GM23338 (cell line): ENCODE results near the gene FAXC. TPM values are rescaled to one million over a fixed set of nuclear protein-coding genes. Genes with fewer than 3 reads are reported as not detected.

Source experiments
- ATAC-seq: fragments of 200-7000 bp; cut with Tn5 transposase; 3 replicates; pipeline ENCODE4 v1.9.1; 2020
- DNase-seq: peaks from one replicate; pipeline ENCODE4 v3.0.0-alpha.2; 2015; ENCODE audit warnings: low spot score
- H2AFZ ChIP-seq: fragments of 200-600 bp; sonication (generic); 2 replicates; pipeline ENCODE4 v1.8.0; 2016; ENCODE audit warnings: antibody characterized with exemption, mild to moderate bottlenecking, moderate library complexity
- H3F3A ChIP-seq: fragments of 200-600 bp; sonication (generic); replicated peaks from 2 replicates; pipeline ENCODE4 v1.8.0; 2017; ENCODE audit warnings: antibody characterized with exemption, mixed run types, low read depth
- H3K27ac ChIP-seq: fragments of 200-600 bp; sonication (generic); 2 replicates; pipeline ENCODE4 v1.6.1; 2016; ENCODE audit warnings: low read depth
- H3K27me3 ChIP-seq: fragments of 200-600 bp; sonication (generic); 2 replicates; pipeline ENCODE4 v1.8.0; 2016; ENCODE audit warnings: mild to moderate bottlenecking, mixed run types, moderate library complexity; ENCODE audit not compliant: insufficient read depth
- H3K36me3 ChIP-seq: fragments of 200-600 bp; sonication (generic); 2 replicates; pipeline ENCODE4 v1.8.0; 2016; ENCODE audit warnings: mild to moderate bottlenecking; ENCODE audit not compliant: insufficient read depth
- H3K4me1 ChIP-seq: fragments of 200-600 bp; sonication (generic); 2 replicates; pipeline ENCODE4 v1.8.0; 2016; ENCODE audit warnings: mild to moderate bottlenecking, moderate library complexity; ENCODE audit not compliant: insufficient read depth
- H3K4me2 ChIP-seq: fragments of 200-600 bp; sonication (generic); 2 replicates; pipeline ENCODE4 v1.7.1; 2017; ENCODE audit warnings: mixed run types
- H3K4me3 ChIP-seq: fragments of 200-600 bp; sonication (generic); 2 replicates; pipeline ENCODE4 v1.6.1; 2016; ENCODE audit warnings: mixed run types
- H3K79me2 ChIP-seq: fragments of 200-600 bp; sonication (generic); replicated peaks from 2 replicates; pipeline ENCODE4 v1.8.0; 2017; ENCODE audit warnings: mild to moderate bottlenecking; ENCODE audit not compliant: insufficient read depth
- H3K9me2 ChIP-seq: fragments of 200-600 bp; sonication (generic); 2 replicates; pipeline ENCODE4 v1.8.0; 2017; ENCODE audit not compliant: insufficient read depth
- H4K20me1 ChIP-seq: fragments of 200-600 bp; sonication (generic); replicated peaks from 2 replicates; pipeline ENCODE4 v1.8.0; 2017; ENCODE audit warnings: mild to moderate bottlenecking; ENCODE audit not compliant: insufficient read depth
- H3K27ac Mint-ChIP-seq: 2 replicates; pipeline ENCODE4 v1.8.0; 2020; ENCODE audit warnings: inconsistent platforms, mild to moderate bottlenecking, moderate library complexity, mixed read lengths
- H3K27me3 Mint-ChIP-seq: 3 replicates; pipeline ENCODE4 v1.8.0; 2022; ENCODE audit warnings: low read depth, mild to moderate bottlenecking, moderate library complexity, mixed read lengths, inconsistent platforms; ENCODE audit not compliant: insufficient read depth, poor library complexity
- H3K36me3 Mint-ChIP-seq: 3 replicates; pipeline ENCODE4 v1.8.0; 2021; ENCODE audit warnings: low read depth, mild to moderate bottlenecking, inconsistent platforms, moderate library complexity, mixed read lengths
- H3K4me1 Mint-ChIP-seq: 3 replicates; pipeline ENCODE4 v1.8.0; 2020; ENCODE audit warnings: mild to moderate bottlenecking, inconsistent platforms, mixed read lengths
- H3K4me3 Mint-ChIP-seq: 3 replicates; pipeline ENCODE4 v1.8.0; 2021; ENCODE audit warnings: moderate library complexity, mild to moderate bottlenecking, inconsistent platforms, mixed read lengths
- H3K9me3 Mint-ChIP-seq: 3 replicates; pipeline ENCODE4 v1.8.0; 2020; ENCODE audit warnings: moderate library complexity, mild to moderate bottlenecking, inconsistent platforms, mixed read lengths
- CREB1 ChIP-seq: fragments of 250-450 bp; sonication (Bioruptor Pico); IDR thresholded peaks from 2 replicates; pipeline ENCODE4 v1.5.0; 2020; ENCODE audit warnings: low read depth, mild to moderate bottlenecking, moderate library complexity
- EZH2phosphoT487 ChIP-seq: fragments of 200-600 bp; sonication (generic); IDR thresholded peaks from one replicate; pipeline ENCODE4 v1.8.1; 2018; ENCODE audit warnings: antibody characterized with exemption; ENCODE audit not compliant: unreplicated experiment
- JUNB ChIP-seq: IDR thresholded peaks from one replicate; pipeline ENCODE4 v1.6.1; 2016; ENCODE audit warnings: antibody characterized with exemption; ENCODE audit not compliant: unreplicated experiment
- POLR2AphosphoS5 ChIP-seq: IDR thresholded peaks from 2 replicates; pipeline ENCODE4 v1.6.1; 2016; ENCODE audit warnings: antibody characterized with exemption, low read depth
- STAT1 ChIP-seq: IDR thresholded peaks from one replicate; pipeline ENCODE4 v1.6.1; 2016; ENCODE audit warnings: antibody characterized with exemption; ENCODE audit not compliant: unreplicated experiment
- ZNF114 ChIP-seq: fragments of 250-450 bp; sonication (Bioruptor Pico); IDR thresholded peaks from 2 replicates; pipeline ENCODE4 v1.5.0; 2020; ENCODE audit warnings: mild to moderate bottlenecking, moderate library complexity
- ZNF331 ChIP-seq: fragments of 250-450 bp; sonication (Bioruptor Pico); IDR thresholded peaks from 2 replicates; pipeline ENCODE4 v1.5.0; 2020; ENCODE audit warnings: low read depth, mild to moderate bottlenecking, moderate library complexity
- polyA plus RNA-seq: library from polyadenylated mRNA; unstranded; fragments of >200 nt; fragmentation: Nextera tagmentation; extraction: Ambion mirVana; gene quantifications from 2 replicates; pipeline ENCODE4 v1.2.1, GENCODE V29; 2016
- total RNA-seq: library from RNA; depleted of rRNA; stranded (reverse); fragments of >200 nt; shearing (Covaris generic); gene quantifications from 2 replicates; pipeline ENCODE4 v1.2.3, GENCODE V29; 2014
- TF ChIP-seq, protein P1 (sequence below), 2 experiments: fragments of 200-600 bp in 1 of 2; sonication (generic) in 1 of 2; conservative IDR thresholded peaks; 2 replicates each; pipeline versions ENCODE4 v1.5.1 to v1.6.1; 2016 to 2017; ENCODE audit warnings: antibody characterized with exemption in 2 of 2, low read depth in 2 of 2, mild to moderate bottlenecking in 2 of 2, moderate library complexity in 1 of 2
- TF ChIP-seq, protein P2 (sequence below): IDR thresholded peaks from 2 replicates; pipeline ENCODE4 v1.6.1; 2016; ENCODE audit warnings: antibody characterized with exemption

FAXC gene
- total and polyA plus RNA-seq, 2 experiments from 2014 or later = 10.5 to 15.2 TPM

DNA sequence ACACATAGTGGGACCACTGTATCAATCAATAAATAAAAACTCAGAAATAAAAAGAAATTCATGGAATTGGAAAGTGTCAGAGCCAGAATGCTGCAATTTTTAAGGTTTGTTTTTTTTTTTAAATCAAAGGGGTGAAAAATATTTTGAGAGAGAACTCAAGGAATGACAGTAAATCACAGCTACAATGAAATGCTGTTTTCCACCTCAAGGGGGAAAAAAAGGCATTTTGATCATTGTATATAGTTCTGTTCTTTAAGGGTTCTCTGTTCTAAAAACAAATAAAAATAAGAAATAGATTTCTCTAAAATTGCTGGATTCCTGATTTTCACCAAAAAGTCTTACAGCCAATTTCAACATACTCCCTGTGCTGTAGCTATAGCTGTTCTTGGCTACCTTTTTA is 24.5 kb downstream of the FAXC start:
- Histone ChIP-seq H3K4me2 (0 out of 2 replicates have a peak overlapping the region, but pooled peaks have one; percentile 10), H4K20me1 (no peaks in the 10 kb centered on the region; the same call in 1 of the 2 replicates)
- no peak for ATAC-seq

DNA sequence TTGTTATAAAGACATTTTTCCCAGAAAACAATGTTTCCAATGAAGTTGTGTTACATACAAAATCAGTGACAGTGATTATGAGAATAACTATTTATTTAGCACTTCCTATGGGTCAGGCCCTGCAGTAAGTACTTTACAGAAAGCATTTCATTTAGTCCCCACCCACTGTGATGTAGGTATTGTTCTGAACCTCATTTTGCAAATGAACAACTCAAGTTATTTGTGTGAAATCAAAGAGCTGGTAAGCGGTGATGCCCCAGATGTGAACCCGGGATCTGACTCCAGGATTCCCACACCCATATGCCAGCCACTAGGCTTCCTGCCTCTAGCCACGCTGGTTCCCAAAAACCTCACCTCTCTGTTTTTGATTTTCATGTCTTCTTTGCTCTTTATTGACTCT is 30.9 kb downstream of the FAXC start:
- Histone ChIP-seq H4K20me1 (no peaks in the 10 kb centered on the region), H3K4me1 (peaks cover 5% of the 10 kb centered on the region), H3K36me3 (0 out of 2 replicates have a peak, but pooled peaks cover 8% of the 10 kb centered on the region), H3K9me2 (no peaks in the 10 kb centered on the region), H3K27ac (no peak overlapping the region), H3F3A (no peaks in the 10 kb centered on the region), H3K27me3 (no peaks in the 10 kb centered on the region), H2AFZ (no peak overlapping the region), H3K4me2 (no peak overlapping the region), H3K4me3 (no peak overlapping the region), H3K79me2 (no peaks in the 10 kb centered on the region)
- H3K4me3 Mint-ChIP-seq = no peak overlapping the region
- no peak overlapping the region for H3K27ac Mint-ChIP-seq
- DNase-seq = peak; percentile 26
- peak; percentile 41 for ATAC-seq
- H3K9me3 Mint-ChIP-seq = no peaks in the 10 kb centered on the region
- H3K36me3 Mint-ChIP-seq = peaks cover 3% of the 10 kb centered on the region; the same call in 1 of the 3 replicates
- peaks cover 19% of the 10 kb centered on the region for H3K4me1 Mint-ChIP-seq
- H3K27me3 Mint-ChIP-seq = no peaks in the 10 kb centered on the region
- TF ChIP-seq ZNF114 = no peak
- TF ChIP-seq POLR2AphosphoS5 = no peak
- TF ChIP-seq, protein P1, sequence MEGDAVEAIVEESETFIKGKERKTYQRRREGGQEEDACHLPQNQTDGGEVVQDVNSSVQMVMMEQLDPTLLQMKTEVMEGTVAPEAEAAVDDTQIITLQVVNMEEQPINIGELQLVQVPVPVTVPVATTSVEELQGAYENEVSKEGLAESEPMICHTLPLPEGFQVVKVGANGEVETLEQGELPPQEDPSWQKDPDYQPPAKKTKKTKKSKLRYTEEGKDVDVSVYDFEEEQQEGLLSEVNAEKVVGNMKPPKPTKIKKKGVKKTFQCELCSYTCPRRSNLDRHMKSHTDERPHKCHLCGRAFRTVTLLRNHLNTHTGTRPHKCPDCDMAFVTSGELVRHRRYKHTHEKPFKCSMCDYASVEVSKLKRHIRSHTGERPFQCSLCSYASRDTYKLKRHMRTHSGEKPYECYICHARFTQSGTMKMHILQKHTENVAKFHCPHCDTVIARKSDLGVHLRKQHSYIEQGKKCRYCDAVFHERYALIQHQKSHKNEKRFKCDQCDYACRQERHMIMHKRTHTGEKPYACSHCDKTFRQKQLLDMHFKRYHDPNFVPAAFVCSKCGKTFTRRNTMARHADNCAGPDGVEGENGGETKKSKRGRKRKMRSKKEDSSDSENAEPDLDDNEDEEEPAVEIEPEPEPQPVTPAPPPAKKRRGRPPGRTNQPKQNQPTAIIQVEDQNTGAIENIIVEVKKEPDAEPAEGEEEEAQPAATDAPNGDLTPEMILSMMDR (conservative IDR thresholded peaks at IDR 0.05; ENCODE audit: low read depth in 2 of 2) = no peak
- no peak for TF ChIP-seq CREB1
- no peak for TF ChIP-seq ZNF331
- no peak for TF ChIP-seq STAT1
- TF ChIP-seq EZH2phosphoT487 = no peak
- TF ChIP-seq JUNB = no peak

More for the DNA sequence above, 24.5 kb downstream of the FAXC start:
- no peak overlapping the region for H2AFZ ChIP-seq
- H3K27ac ChIP-seq = no peak overlapping the region
- 0 out of 2 replicates have a peak, but pooled peaks cover 3% of the 10 kb centered on the region for H3K36me3 ChIP-seq
- no peaks in the 10 kb centered on the region for H3K27me3 ChIP-seq
- Mint-ChIP-seq H3K9me3 (no peaks in the 10 kb centered on the region), H3K27ac (no peak overlapping the region), H3K27me3 (no peaks in the 10 kb centered on the region), H3K4me3 (no peak overlapping the region), H3K4me1 (peaks cover 5% of the 10 kb centered on the region; the same call in 2 of the 3 replicates), H3K36me3 (no peaks in the 10 kb centered on the region)
- no peak overlapping the region for H3K4me3 ChIP-seq
- H3K4me1 ChIP-seq = peaks cover 4% of the 10 kb centered on the region; the same call in 1 of the 2 replicates
- H3K79me2 ChIP-seq = no peaks in the 10 kb centered on the region
- no peaks in the 10 kb centered on the region for H3F3A ChIP-seq
- H3K9me2 ChIP-seq = peaks cover 11% of the 10 kb centered on the region; the same call in 1 of the 2 replicates
- DNase-seq = no peak
- TF ChIP-seq, protein P1 (conservative IDR thresholded peaks at IDR 0.05; ENCODE audit: low read depth in 2 of 2) = peak in 1 of 2 experiments; percentile 25; a peak in 1 of 4 replicates
- TF ChIP-seq, protein P2, sequence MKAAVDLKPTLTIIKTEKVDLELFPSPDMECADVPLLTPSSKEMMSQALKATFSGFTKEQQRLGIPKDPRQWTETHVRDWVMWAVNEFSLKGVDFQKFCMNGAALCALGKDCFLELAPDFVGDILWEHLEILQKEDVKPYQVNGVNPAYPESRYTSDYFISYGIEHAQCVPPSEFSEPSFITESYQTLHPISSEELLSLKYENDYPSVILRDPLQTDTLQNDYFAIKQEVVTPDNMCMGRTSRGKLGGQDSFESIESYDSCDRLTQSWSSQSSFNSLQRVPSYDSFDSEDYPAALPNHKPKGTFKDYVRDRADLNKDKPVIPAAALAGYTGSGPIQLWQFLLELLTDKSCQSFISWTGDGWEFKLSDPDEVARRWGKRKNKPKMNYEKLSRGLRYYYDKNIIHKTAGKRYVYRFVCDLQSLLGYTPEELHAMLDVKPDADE = no peak
